ENCODE data around the gene PLXNB1.

The PLXNB1 gene

GRCh38 chr3:48367201-48367600 lies 62.7 kb downstream of the PLXNB1 start:
- DNase-seq = no peak

GRCh38 chr3:48364840-48365239 lies 65.0 kb downstream of the PLXNB1 start:
- no peak for DNase-seq

GRCh38 chr3:48361928-48362327 lies 68.0 kb downstream of the PLXNB1 start:
- DNase-seq = no peak

- no peak for DNase-seq
Measured at GRCh38 chr3:48356419-48356818, 73.5 kb downstream of the PLXNB1 start.

- no peak for DNase-seq
Measured at GRCh38 chr3:48353987-48354386, 75.9 kb downstream of the PLXNB1 start.

Data from suppressor macrophage (primary cell).